BLaER1 (cell line): ENCODE data around the gene SNAP25.

Experiments
- H3K27ac ChIP-seq: shearing (Covaris generic); formaldehyde crosslinking; 2 replicates; pipeline ENCODE4 v1.8.1; 2022
- H3K27me3 ChIP-seq: shearing (Covaris generic); formaldehyde crosslinking; 2 replicates; pipeline ENCODE4 v1.8.1; 2022
- H3K36me3 ChIP-seq: shearing (Covaris generic); formaldehyde crosslinking; 2 replicates; pipeline ENCODE4 v1.8.1; 2022
- H3K4me1 ChIP-seq: shearing (Covaris generic); formaldehyde crosslinking; 2 replicates; pipeline ENCODE4 v1.8.1; 2022
- H3K4me2 ChIP-seq: shearing (Covaris generic); formaldehyde crosslinking; 2 replicates; pipeline ENCODE4 v1.8.1; 2022
- H3K4me3 ChIP-seq: shearing (Covaris generic); formaldehyde crosslinking; 2 replicates; pipeline ENCODE4 v1.8.1; 2022
- H3K9ac ChIP-seq: shearing (Covaris generic); formaldehyde crosslinking; 2 replicates; pipeline ENCODE4 v1.8.1; 2022
- H3K9me3 ChIP-seq: shearing (Covaris generic); formaldehyde crosslinking; 2 replicates; pipeline ENCODE4 v1.8.1; 2022
- H4K20me1 ChIP-seq: shearing (Covaris generic); formaldehyde crosslinking; 2 replicates; pipeline ENCODE4 v1.8.1; 2022
- Cebpa-rat ChIP-seq: shearing (Covaris generic); IDR thresholded peaks from 2 replicates; pipeline ENCODE4 v1.8.1; 2022

The SNAP25 gene

GRCh38 chr20:10218536-10219451, at the start of gene SNAP25:
Gene SNAP25 (plus strand): TSS chr20:10218830. CDS start chr20:10275492, 56,662 bp downstream.
- peak within 1 kb of the TSS; percentile 17; the same call in 1 of the 2 replicates for H3K4me2 ChIP-seq
- H3K9me3 ChIP-seq, result no peaks in the 10 kb centered on the region
- no peaks in the 10 kb centered on the region for H3K36me3 ChIP-seq
- H3K4me1 ChIP-seq, result no peaks in the 10 kb centered on the region
- no peaks in the 10 kb centered on the region for H4K20me1 ChIP-seq
- H3K27me3 ChIP-seq, result no peaks in the 10 kb centered on the region
- no peak within 1 kb of the TSS for H3K9ac ChIP-seq
- H3K4me3 ChIP-seq, result no peak within 1 kb of the TSS
- no peak for TF ChIP-seq Cebpa-rat
- no peak within 1 kb of the TSS for H3K27ac ChIP-seq

GRCh38 chr20:10169752-10170151, 48.9 kb upstream of the SNAP25 start:
- H3K4me3 ChIP-seq, result no peak overlapping the region
- H3K4me2 ChIP-seq, result no peak overlapping the region
- H3K4me1 ChIP-seq, result peaks cover 9% of the 10 kb centered on the region

GRCh38 chr20:10170261-10170660, 48.4 kb upstream of the SNAP25 start:
- no peak for TF ChIP-seq Cebpa-rat
- Histone ChIP-seq H3K36me3 (no peaks in the 10 kb centered on the region), H3K9me3 (no peaks in the 10 kb centered on the region), H3K9ac (no peak overlapping the region), H3K4me2 (no peak overlapping the region), H3K4me1 (peaks cover 9% of the 10 kb centered on the region), H3K4me3 (no peak overlapping the region), H3K27ac (no peak overlapping the region), H4K20me1 (no peaks in the 10 kb centered on the region), H3K27me3 (no peaks in the 10 kb centered on the region)

More at GRCh38 chr20:10169752-10170151, 48.9 kb upstream of the SNAP25 start:
- TF ChIP-seq Cebpa-rat, result no peak
- H3K27ac ChIP-seq, result no peak overlapping the region
- no peaks in the 10 kb centered on the region for H4K20me1 ChIP-seq
- no peaks in the 10 kb centered on the region for H3K9me3 ChIP-seq
- H3K27me3 ChIP-seq, result no peaks in the 10 kb centered on the region
- no peak overlapping the region for H3K9ac ChIP-seq
- no peaks in the 10 kb centered on the region for H3K36me3 ChIP-seq

- no peak for TF ChIP-seq Cebpa-rat
- H3K9ac ChIP-seq, result peak overlapping the region; percentile 47
- no peaks in the 10 kb centered on the region for H3K27me3 ChIP-seq
- H3K36me3 ChIP-seq, result no peaks in the 10 kb centered on the region
- peak overlapping the region; percentile 67 for H3K4me2 ChIP-seq
- H3K4me1 ChIP-seq, result peaks cover 9% of the 10 kb centered on the region
- no peaks in the 10 kb centered on the region for H4K20me1 ChIP-seq
- H3K9me3 ChIP-seq, result no peaks in the 10 kb centered on the region
- peak overlapping the region; percentile 61 for H3K4me3 ChIP-seq
- H3K27ac ChIP-seq, result no peak overlapping the region
Observed at GRCh38 chr20:10171864-10172751, 46.5 kb upstream of the SNAP25 start.

GRCh38 chr20:10172998-10173655, 45.5 kb upstream of the SNAP25 start:
- Histone ChIP-seq H4K20me1 (no peaks in the 10 kb centered on the region), H3K9me3 (no peaks in the 10 kb centered on the region), H3K9ac (no peak overlapping the region; the same call in 1 of the 2 replicates), H3K27ac (no peak overlapping the region), H3K36me3 (no peaks in the 10 kb centered on the region), H3K4me3 (peak overlapping the region; percentile 61), H3K4me1 (peaks cover 9% of the 10 kb centered on the region), H3K4me2 (peak overlapping the region; percentile 67), H3K27me3 (no peaks in the 10 kb centered on the region)
- TF ChIP-seq Cebpa-rat, result no peak

GRCh38 chr20:10174400-10174799, 44.2 kb upstream of the SNAP25 start:
- Histone ChIP-seq H3K9me3 (no peaks in the 10 kb centered on the region), H3K36me3 (no peaks in the 10 kb centered on the region), H3K4me1 (peaks cover 9% of the 10 kb centered on the region), H4K20me1 (no peaks in the 10 kb centered on the region), H3K4me3 (no peak overlapping the region), H3K9ac (no peak overlapping the region), H3K4me2 (no peak overlapping the region), H3K27ac (no peak overlapping the region), H3K27me3 (no peaks in the 10 kb centered on the region)
- no peak for TF ChIP-seq Cebpa-rat

GRCh38 chr20:10177326-10177725, 41.3 kb upstream of the SNAP25 start:
- Histone ChIP-seq H3K36me3 (no peaks in the 10 kb centered on the region), H3K27ac (no peak overlapping the region), H3K9me3 (no peaks in the 10 kb centered on the region), H4K20me1 (no peaks in the 10 kb centered on the region), H3K4me2 (no peak overlapping the region), H3K27me3 (no peaks in the 10 kb centered on the region), H3K9ac (no peak overlapping the region), H3K4me3 (no peak overlapping the region), H3K4me1 (peaks cover 8% of the 10 kb centered on the region)
- no peak for TF ChIP-seq Cebpa-rat

- Histone ChIP-seq H3K4me1 (peaks cover under 1% of the 10 kb centered on the region; the same call in 1 of the 2 replicates), H3K9ac (no peak overlapping the region), H3K27ac (no peak overlapping the region), H3K27me3 (no peaks in the 10 kb centered on the region), H3K36me3 (no peaks in the 10 kb centered on the region), H3K4me3 (no peak overlapping the region), H3K9me3 (no peaks in the 10 kb centered on the region), H4K20me1 (no peaks in the 10 kb centered on the region), H3K4me2 (no peak overlapping the region)
- TF ChIP-seq Cebpa-rat, result no peak
Observed at GRCh38 chr20:10178091-10178490, 40.5 kb upstream of the SNAP25 start.

- Histone ChIP-seq H3K4me2 (no peak overlapping the region), H3K27me3 (no peaks in the 10 kb centered on the region), H3K27ac (no peak overlapping the region), H3K9me3 (no peaks in the 10 kb centered on the region), H3K4me3 (no peak overlapping the region), H3K9ac (no peak overlapping the region), H3K4me1 (no peaks in the 10 kb centered on the region), H4K20me1 (no peaks in the 10 kb centered on the region), H3K36me3 (no peaks in the 10 kb centered on the region)
- TF ChIP-seq Cebpa-rat, result no peak
Observed at GRCh38 chr20:10178727-10179313, 39.8 kb upstream of the SNAP25 start.
